ENCODE results near the gene SWAP70.

DNA sequence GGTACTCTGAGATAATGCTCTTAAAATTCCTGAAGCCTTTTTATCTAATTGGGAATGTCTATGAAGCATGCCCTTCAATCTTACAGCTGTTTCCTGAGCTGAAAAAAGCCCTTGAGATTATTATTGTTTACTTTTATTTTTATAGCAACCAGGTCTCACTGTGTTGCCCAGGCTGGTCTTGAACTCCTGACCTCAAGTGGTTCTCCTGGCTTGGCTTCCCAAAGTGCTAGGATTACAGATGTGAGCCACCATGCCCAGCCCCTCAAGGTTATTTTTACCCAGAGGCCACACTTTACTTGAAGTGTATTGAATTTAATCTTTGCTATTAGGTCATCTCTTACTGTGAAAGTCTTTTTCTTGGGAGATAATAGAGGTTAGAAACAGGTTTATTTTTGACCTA, 7.0 kb upstream of the SWAP70 start:
- no peak for TF ChIP-seq EZH2 (IDR thresholded peaks at IDR 0.05; ENCODE audit: low read depth)
- TF ChIP-seq, protein P1, sequence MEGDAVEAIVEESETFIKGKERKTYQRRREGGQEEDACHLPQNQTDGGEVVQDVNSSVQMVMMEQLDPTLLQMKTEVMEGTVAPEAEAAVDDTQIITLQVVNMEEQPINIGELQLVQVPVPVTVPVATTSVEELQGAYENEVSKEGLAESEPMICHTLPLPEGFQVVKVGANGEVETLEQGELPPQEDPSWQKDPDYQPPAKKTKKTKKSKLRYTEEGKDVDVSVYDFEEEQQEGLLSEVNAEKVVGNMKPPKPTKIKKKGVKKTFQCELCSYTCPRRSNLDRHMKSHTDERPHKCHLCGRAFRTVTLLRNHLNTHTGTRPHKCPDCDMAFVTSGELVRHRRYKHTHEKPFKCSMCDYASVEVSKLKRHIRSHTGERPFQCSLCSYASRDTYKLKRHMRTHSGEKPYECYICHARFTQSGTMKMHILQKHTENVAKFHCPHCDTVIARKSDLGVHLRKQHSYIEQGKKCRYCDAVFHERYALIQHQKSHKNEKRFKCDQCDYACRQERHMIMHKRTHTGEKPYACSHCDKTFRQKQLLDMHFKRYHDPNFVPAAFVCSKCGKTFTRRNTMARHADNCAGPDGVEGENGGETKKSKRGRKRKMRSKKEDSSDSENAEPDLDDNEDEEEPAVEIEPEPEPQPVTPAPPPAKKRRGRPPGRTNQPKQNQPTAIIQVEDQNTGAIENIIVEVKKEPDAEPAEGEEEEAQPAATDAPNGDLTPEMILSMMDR (conservative IDR thresholded peaks at IDR 0.05): no peak

Measured in PC-9 (cell line).